Muscle of back (tissue), 11 donors: Measurements from ENCODE around the gene FAM153A. TPM values are rescaled to one million over a fixed set of nuclear protein-coding genes. Genes with fewer than 3 reads are reported as not detected.
"Not testable (repeated sequence)": the region's sequence is repeated elsewhere in the genome, so short reads cannot be mapped to it uniquely, and the experiment has no call there.

Experiments used
- DNase-seq, 3 donors: peaks; one replicate each; pipeline versions ENCODE4 v3.0.0 to v3.0.0-alpha.2; 2013
- polyA plus RNA-seq, 10 donors: library from polyadenylated mRNA; unstranded; fragments of 120-200 nt; gene quantifications; one replicate each; pipeline ENCODE4 v1.2.1, GENCODE V29; 2013; ENCODE audit not compliant: insufficient read length in 10 of 10

The FAM153A gene
- polyA plus RNA-seq, 10 donors: 0.05 to 2.4 (median 0.37) TPM; not detected in 3

- not testable (repeated sequence) for DNase-seq
These were observed 35.3 kb downstream of the FAM153A start for GRCh38 chr5:177747354-177747753.

DNA sequence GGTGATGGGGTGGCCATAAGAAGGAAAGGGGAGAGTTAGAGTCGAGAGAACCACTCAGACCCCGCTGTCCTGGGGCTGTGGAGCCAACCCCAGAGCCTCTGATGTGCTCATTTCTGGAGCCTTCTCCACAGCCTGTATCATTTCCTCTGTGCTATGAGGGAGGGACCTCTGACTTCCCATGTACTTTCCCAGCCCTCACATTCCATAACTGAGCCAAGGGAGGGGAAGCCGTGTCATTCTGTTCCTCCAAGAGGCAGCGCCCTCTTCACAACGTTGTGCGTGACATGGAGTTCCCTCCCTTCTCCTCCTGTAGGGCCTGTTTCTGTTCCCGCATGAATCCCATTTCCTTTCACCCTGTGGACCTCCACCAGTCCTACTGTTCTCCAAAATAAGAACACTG lies 57.8 kb downstream of the FAM153A start:
- not testable (repeated sequence) for DNase-seq

GRCh38 chr5:177723831-177724485 lies 58.7 kb downstream of the FAM153A start:
- DNase-seq: not testable (repeated sequence)

DNA sequence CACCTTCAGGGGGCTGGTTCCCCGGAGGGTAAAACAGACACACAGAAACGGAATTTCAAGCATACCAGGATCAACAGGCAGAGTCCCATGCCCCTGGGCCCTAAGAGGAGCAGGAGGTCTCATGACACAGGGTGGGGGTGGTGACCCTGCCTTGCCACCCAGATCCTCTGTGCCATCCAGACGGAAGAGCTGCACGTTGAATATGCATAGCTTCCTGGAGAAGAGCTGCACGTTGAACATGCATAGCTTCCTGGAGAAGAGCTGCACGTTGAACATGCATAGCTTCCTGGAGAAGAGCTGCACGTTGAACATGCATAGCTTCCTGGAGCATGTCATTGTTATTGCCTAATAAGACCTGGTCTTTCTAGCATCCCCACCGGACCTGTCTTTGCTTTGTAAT lies 59.9 kb downstream of the FAM153A start:
- not testable (repeated sequence) for DNase-seq

DNA sequence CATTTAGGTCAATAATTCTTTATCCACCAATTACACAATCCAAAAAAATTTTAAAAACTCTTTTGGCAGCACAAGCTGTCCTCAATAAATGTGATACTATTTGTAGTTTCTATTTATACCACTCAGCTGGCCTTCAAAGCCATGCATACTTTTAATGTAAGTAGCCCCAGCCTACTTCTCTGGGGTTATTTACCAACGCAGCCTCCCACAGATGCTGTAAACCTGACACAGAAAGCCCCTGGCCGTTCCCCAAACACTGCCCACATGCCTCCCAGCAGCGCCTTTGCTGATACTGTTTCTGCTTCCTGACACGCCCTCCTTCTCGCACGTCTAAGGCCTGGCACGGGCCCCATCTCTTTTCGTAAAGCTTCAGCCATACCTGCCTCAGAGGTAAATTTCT lies 62.7 kb downstream of the FAM153A start:
- not testable (repeated sequence) for DNase-seq

GRCh38 chr5:177715423-177715822 lies 67.3 kb downstream of the FAM153A start:
- DNase-seq: not testable (repeated sequence)

DNA sequence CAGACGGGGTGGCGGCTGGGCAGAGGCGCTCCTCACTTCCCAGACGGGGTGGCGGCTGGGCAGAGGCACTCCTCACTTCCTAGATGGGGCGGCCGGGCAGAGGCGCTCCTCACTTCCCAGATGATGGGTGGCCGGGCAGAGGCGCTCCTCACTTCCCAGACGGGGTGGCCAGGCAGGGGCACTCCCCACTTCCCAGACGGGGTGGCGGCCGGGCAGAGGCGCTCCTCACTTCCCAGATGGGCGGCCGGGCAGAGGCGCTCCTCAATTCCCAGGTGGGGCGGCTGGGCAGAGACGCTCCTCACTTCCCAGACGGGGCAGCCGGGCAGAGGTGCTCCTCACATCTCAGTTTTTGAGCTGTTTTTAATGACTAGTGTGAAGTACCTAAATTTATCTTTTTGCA lies 86.6 kb downstream of the FAM153A start:
- not testable (repeated sequence) for DNase-seq

GRCh38 chr5:177695356-177695930 lies 87.3 kb downstream of the FAM153A start:
- not testable (repeated sequence) for DNase-seq

GRCh38 chr5:177694518-177694835 lies 88.2 kb downstream of the FAM153A start:
- DNase-seq: not testable (repeated sequence)

DNA sequence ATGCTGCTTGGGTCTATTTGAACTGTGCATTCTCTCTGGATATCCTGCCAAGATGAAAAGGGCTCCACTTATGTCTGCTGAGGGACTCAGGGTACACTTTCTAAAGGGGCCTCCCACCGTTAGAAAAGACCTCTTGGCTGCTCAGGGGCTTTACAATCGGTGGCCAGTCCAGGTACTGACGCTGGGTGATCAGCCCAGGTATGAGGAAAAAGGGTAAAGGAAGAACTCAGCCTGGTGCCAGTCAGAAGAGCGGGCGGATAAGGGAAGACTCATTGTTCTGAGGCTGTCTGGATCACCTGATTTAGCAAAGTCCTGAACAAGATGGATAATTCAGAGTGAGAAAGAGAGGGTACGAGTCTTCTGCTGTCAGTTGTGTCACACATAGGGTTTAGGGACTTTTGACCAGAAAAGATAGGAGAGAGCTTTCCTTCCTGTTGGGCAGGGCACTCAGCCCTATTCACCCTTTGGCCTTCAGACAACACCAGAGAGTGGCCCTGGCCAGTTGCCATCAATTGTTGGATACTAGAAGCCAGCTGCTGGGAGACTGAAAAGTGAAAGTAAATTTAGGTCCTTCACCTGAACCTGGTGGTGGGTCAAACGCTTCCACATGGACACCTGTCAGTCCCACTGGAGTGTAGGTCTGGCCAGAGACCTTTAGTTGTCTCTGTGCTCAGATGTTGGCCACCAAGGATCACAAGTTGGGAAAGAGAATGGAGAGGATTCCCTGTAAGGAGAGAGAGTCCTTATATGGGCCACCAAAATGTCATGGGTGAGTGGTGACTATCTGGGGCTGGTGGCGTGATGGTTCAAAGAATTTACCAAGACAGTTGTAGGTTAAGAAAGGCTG lies 88.8 kb downstream of the FAM153A start:
- not testable (repeated sequence) for DNase-seq

GRCh38 chr5:177692969-177693368 lies 89.7 kb downstream of the FAM153A start:
- not testable (repeated sequence) for DNase-seq

- DNase-seq: not testable (repeated sequence)
These were observed 90.2 kb downstream of the FAM153A start for GRCh38 chr5:177692507-177692906.

DNA sequence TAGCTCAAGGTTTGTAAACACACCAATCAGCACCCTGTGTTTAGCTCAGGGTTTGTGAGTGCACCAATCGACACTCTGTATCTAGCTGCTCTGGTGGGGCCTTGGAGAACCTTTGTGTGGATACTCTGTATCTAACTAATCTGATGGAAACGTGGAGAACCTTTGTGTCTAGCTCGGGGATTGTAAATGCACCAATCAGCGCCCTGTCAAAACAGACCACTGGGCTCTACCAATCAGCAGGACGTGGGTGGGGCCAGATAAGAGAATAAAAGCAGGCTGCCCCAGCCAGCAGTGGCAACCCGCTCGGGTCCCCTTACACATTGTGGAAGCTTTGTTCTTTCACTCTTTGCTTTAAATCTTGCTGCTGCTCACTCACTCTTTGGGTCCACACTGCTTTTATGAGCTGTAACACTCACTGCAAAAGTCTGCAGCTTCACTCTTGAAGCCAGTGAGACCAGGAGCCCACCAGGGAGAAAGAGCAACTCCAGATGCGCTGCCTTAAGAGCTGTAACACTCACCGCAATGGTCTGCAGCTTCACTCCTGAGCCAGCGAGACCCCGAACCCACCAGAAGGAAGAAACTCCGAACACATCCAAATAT lies 93.6 kb downstream of the FAM153A start:
- DNase-seq: not testable (repeated sequence)

DNA sequence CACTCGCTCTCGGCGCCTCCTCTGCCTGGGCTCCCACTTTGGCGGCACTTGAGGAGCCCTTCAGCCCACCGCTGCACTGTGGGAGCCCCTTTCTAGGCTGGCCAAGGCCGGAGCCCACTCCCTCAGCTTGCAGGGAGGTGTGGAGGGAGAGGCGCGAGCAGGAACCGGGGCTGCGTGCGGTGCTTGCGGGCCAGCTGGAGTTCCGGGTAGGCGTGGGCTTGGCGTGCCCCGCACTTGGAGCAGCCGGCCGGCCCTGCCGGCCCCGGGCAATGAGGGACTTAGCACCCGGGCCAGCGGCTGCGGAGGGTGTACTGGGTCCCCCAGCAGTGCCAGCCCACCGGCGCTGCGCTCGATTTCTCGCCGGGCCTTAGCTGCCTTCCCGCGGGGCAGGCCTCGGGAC lies 94.6 kb downstream of the FAM153A start:
- DNase-seq: not testable (repeated sequence)

DNA sequence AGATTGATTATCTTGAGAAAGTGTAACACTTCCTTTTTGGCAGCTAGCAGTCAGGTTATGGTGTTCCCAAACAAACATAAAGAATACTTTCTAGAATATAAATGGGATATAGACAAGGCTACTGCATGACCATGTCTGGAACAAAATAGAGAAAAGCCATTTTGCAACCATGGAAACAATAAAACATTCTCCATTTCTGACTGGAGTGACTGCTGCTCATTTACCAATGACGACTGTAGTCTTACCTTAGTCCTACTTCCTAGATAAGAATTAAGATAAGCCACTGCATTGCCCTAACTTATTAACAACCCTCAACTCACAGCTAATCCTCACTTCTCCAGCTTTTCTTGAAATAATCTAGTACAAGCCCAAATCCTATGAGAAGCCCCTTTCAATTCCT lies 100.8 kb downstream of the FAM153A start:
- DNase-seq: not testable (repeated sequence)

Other genes with a start within 250 kb of the FAM153A start
- gene FAM193B, start 228.3 kb downstream of the FAM153A start, polyA plus RNA-seq: 10 to 100 TPM; 35.6 to 76.9 (median 45.2) TPM
- 100 to 1,000 TPM; 104 to 148 (median 114) TPM for gene TMED9, start 190.7 kb downstream of the FAM153A start, polyA plus RNA-seq
- gene B4GALT7, start 182.8 kb downstream of the FAM153A start, polyA plus RNA-seq: 10 to 100 TPM; 14.6 to 22.1 (median 18.4) TPM
- not detected for gene PROP1, start 213.3 kb upstream of the FAM153A start, polyA plus RNA-seq